Vagina (tissue), 2 donors: ENCODE results near the gene METTL16.

ENCODE experiments used
- CTCF ChIP-seq, 3 experiments: fragments of 450-650 bp in 2 of 3; fragments of 200-600 bp in 1 of 3; sonication (generic) in 1 of 3; IDR thresholded peaks; one replicate each; pipeline ENCODE4 v1.5.1; 2017 to 2019; ENCODE audit warnings: antibody characterized with exemption in 3 of 3, mild to moderate bottlenecking in 2 of 3, moderate library complexity in 2 of 3
- POLR2A ChIP-seq, 2 donors: fragments of 450-650 bp; IDR thresholded peaks; one replicate each; pipeline ENCODE4 v1.6.1; 2017; ENCODE audit warnings: antibody characterized with exemption in 2 of 2, mild to moderate bottlenecking in 2 of 2, moderate library complexity in 2 of 2
- POLR2AphosphoS5 ChIP-seq, 2 donors: sonication (generic); formaldehyde crosslinking; IDR thresholded peaks; one replicate each; pipeline ENCODE4 v1.9.0; 2017; ENCODE audit warnings: antibody characterized with exemption in 2 of 2, mild to moderate bottlenecking in 2 of 2, low read depth in 1 of 2; ENCODE audit not compliant: insufficient read depth in 1 of 2

GRCh38 chr17:2475056-2475455, 36.6 kb downstream of the METTL16 start:
- TF ChIP-seq CTCF (IDR thresholded peaks at IDR 0.05) (no peak), POLR2AphosphoS5 (IDR thresholded peaks at IDR 0.05; ENCODE audit: insufficient read depth in 1 of 2, low read depth in 1 of 2) (no peak), POLR2A (IDR thresholded peaks at IDR 0.05) (no peak)
